A673 (cell line): ENCODE data around the gene PMVK.

Source experiments
- EZH2 ChIP-seq: fragments of 200-600 bp; sonication (generic); IDR thresholded peaks from 2 replicates; pipeline ENCODE4 v1.6.1; 2017; ENCODE audit warnings: borderline replicate concordance, low read depth, mild to moderate bottlenecking, mixed read lengths, antibody characterized with exemption, low read length; ENCODE audit not compliant: poor library complexity, severe bottlenecking
- TF ChIP-seq, protein P1 (sequence below): fragments of 300-800, 200-600 bp; sonication (generic); conservative IDR thresholded peaks from 2 replicates; pipeline ENCODE4 v1.5.1; 2017; ENCODE audit warnings: low read depth, mild to moderate bottlenecking, antibody characterized with exemption, low read length, moderate library complexity, mixed read lengths

GRCh38 chr1:154959426-154959780 lies 22.9 kb upstream of the PMVK start:
- TF ChIP-seq, protein P1, sequence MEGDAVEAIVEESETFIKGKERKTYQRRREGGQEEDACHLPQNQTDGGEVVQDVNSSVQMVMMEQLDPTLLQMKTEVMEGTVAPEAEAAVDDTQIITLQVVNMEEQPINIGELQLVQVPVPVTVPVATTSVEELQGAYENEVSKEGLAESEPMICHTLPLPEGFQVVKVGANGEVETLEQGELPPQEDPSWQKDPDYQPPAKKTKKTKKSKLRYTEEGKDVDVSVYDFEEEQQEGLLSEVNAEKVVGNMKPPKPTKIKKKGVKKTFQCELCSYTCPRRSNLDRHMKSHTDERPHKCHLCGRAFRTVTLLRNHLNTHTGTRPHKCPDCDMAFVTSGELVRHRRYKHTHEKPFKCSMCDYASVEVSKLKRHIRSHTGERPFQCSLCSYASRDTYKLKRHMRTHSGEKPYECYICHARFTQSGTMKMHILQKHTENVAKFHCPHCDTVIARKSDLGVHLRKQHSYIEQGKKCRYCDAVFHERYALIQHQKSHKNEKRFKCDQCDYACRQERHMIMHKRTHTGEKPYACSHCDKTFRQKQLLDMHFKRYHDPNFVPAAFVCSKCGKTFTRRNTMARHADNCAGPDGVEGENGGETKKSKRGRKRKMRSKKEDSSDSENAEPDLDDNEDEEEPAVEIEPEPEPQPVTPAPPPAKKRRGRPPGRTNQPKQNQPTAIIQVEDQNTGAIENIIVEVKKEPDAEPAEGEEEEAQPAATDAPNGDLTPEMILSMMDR = no peak
- TF ChIP-seq EZH2 = no peak
